ENCODE results near the gene ELL. TPM values are rescaled to one million over a fixed set of nuclear protein-coding genes. Genes with fewer than 3 reads are reported as not detected.
A peak's percentile ranks its signal among the peaks of the same experiment; 100 is the strongest.

The ELL gene
- total and polyA plus RNA-seq, 9 of the 15 experiments (the other 6 are each of a cell fraction or from before 2014, with no cell fraction given): 0.24 to 22.5 (median 4.1) TPM

GRCh38 chr19:18415178-18415867 is 106.5 kb downstream of the ELL start (continued):
- TF ChIP-seq ZNF75A (CRISPR knock-in tag; IDR thresholded peaks at IDR 0.05): no peak
- no peak for TF ChIP-seq NCOA6 (IDR thresholded peaks at IDR 0.05)
- 0 out of 2 replicates have a peak, but pooled peaks have one; percentile 24 for TF ChIP-seq HNRNPL (IDR thresholded peaks at IDR 0.05; ENCODE audit: low read depth, low read length)
- TF ChIP-seq EWSR1 (IDR thresholded peaks at IDR 0.05; ENCODE audit: borderline replicate concordance, low read depth, partially characterized antibody): no peak
- no peak for TF ChIP-seq SLC30A9 (CRISPR knock-in tag; IDR thresholded peaks at IDR 0.05)
- TF ChIP-seq STAT6 (CRISPR knock-in tag; IDR thresholded peaks at IDR 0.05): no peak
- peak; percentile 26; the same call in 1 of the 2 replicates for TF ChIP-seq MYC (IDR thresholded peaks at IDR 0.05; ENCODE audit: low read depth, low read length)
- TF ChIP-seq MYC (CRISPR knock-in tag; IDR thresholded peaks at IDR 0.05; ENCODE audit: borderline replicate concordance, low read depth): no peak
- TF ChIP-seq SMAD2 (IDR thresholded peaks at IDR 0.05; ENCODE audit: low read depth, low read length): no peak
- no peak for TF ChIP-seq NR3C1 (CRISPR knock-in tag; IDR thresholded peaks at IDR 0.05)
- no peak for TF ChIP-seq MEF2A (IDR thresholded peaks at IDR 0.05; ENCODE audit: control insufficient read depth, low read depth, low read length)
- peak in 1 of 2 experiments; percentile 68; a peak in 2 of 4 replicates for TF ChIP-seq SRF (CRISPR knock-in tag; IDR thresholded peaks at IDR 0.05)
- no peak for TF ChIP-seq STAT5B (CRISPR knock-in tag; IDR thresholded peaks at IDR 0.05)
- TF ChIP-seq ZNF143 (CRISPR knock-in tag; IDR thresholded peaks at IDR 0.05): no peak
- no peak for TF ChIP-seq KLF1 (tag; IDR thresholded peaks at IDR 0.05)
- TF ChIP-seq SP1 (CRISPR knock-in tag; IDR thresholded peaks at IDR 0.05): no peak
- no peak for TF ChIP-seq SETDB1 (IDR thresholded peaks at IDR 0.05; ENCODE audit: low read length)
- peak; percentile 84 for TF ChIP-seq GABPA (tag; conservative IDR thresholded peaks at IDR 0.05; ENCODE audit: low read depth)
- peak; percentile 68; the same call in 1 of the 2 replicates for TF ChIP-seq ZFPM2 (CRISPR knock-in tag; IDR thresholded peaks at IDR 0.05)
- no peak for TF ChIP-seq ZNF224 (CRISPR knock-in tag; IDR thresholded peaks at IDR 0.05)
- peak; percentile 75 to 80; a peak in 3 of 4 replicates for TF ChIP-seq MLLT1 (IDR thresholded peaks at IDR 0.05)
- no peak for TF ChIP-seq KHSRP (IDR thresholded peaks at IDR 0.05)
- TF ChIP-seq SNAPC5 (CRISPR knock-in tag; IDR thresholded peaks at IDR 0.05): no peak
- TF ChIP-seq MED1 (CRISPR knock-in tag; IDR thresholded peaks at IDR 0.05; ENCODE audit: borderline replicate concordance): no peak
- TF ChIP-seq NR0B1 (IDR thresholded peaks at IDR 0.05; ENCODE audit: partially characterized antibody): no peak
